Uterus (tissue), 2 donors: Measurements from ENCODE around the gene CSDE1.
A peak's percentile ranks its signal among the peaks of the same experiment; 100 is the strongest.

ENCODE experiments used
- POLR2A ChIP-seq, 2 donors: fragments of 450-650 bp; IDR thresholded peaks; one replicate each; pipeline ENCODE4 v1.6.1; 2016; ENCODE audit warnings: antibody characterized with exemption in 2 of 2, mild to moderate bottlenecking in 1 of 2, moderate library complexity in 1 of 2
- TF ChIP-seq, protein P1 (sequence below), 4 experiments: fragments of 200-600 bp in 2 of 4; fragments of 450-650 bp in 2 of 4; sonication (generic) in 2 of 4; IDR thresholded peaks; one replicate each; pipeline ENCODE4 v1.5.1; 2016 to 2019; ENCODE audit warnings: antibody characterized with exemption in 4 of 4, mild to moderate bottlenecking in 2 of 4, moderate library complexity in 1 of 4

DNA sequence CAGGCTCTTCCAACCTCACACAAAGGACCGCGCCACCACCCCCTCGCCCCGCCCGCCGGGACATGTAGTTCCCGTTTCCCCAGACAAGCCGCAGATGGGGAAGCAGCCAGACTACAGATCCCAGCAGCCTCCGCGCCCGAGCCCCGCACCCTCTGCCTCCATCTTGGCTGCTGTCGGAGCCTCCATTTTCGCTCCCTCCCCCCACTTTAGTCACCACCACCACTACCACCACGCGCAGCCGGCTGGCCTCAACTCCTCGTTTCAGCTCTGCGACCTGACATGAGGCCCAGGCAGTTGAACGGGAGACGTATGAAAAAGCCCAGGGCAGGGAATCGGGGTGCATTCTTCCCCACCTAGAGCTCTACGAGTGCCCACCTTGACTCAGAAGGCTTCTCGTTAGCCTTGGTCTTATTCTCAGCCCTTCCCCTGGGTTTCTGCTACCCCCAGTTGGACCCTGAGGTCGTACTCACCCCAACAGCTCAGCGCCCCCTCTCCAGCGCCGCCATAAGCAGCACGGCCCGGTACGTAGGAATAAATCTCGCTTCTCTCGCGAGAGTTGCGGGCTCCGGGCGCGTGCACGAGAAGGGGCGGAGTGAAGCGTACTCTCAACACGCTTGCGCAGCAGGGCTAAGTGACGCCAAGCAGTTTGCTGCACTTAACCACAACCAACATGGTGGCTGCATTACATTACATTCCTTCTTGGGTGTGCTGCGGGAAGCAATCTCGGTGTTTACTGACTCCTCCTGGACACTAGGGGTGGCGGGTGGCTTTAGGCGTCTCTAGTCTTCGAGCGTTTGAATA, at the start of gene CSDE1:
- TF ChIP-seq, protein P1, sequence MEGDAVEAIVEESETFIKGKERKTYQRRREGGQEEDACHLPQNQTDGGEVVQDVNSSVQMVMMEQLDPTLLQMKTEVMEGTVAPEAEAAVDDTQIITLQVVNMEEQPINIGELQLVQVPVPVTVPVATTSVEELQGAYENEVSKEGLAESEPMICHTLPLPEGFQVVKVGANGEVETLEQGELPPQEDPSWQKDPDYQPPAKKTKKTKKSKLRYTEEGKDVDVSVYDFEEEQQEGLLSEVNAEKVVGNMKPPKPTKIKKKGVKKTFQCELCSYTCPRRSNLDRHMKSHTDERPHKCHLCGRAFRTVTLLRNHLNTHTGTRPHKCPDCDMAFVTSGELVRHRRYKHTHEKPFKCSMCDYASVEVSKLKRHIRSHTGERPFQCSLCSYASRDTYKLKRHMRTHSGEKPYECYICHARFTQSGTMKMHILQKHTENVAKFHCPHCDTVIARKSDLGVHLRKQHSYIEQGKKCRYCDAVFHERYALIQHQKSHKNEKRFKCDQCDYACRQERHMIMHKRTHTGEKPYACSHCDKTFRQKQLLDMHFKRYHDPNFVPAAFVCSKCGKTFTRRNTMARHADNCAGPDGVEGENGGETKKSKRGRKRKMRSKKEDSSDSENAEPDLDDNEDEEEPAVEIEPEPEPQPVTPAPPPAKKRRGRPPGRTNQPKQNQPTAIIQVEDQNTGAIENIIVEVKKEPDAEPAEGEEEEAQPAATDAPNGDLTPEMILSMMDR (IDR thresholded peaks at IDR 0.05), result peak in 3 of 4 experiments; percentile 4 to 44 (median 23)
- peak; percentile 78 to 89 for TF ChIP-seq POLR2A (IDR thresholded peaks at IDR 0.05)
